ENCODE data around the gene PKNOX2. TPM values are rescaled to one million over a fixed set of nuclear protein-coding genes. Genes with fewer than 3 reads are reported as not detected.

Gene PKNOX2
- total RNA-seq, 3 donors from 2014 or later (not counting 1 experiment from before 2014, with no cell fraction given), result not detected

DNA sequence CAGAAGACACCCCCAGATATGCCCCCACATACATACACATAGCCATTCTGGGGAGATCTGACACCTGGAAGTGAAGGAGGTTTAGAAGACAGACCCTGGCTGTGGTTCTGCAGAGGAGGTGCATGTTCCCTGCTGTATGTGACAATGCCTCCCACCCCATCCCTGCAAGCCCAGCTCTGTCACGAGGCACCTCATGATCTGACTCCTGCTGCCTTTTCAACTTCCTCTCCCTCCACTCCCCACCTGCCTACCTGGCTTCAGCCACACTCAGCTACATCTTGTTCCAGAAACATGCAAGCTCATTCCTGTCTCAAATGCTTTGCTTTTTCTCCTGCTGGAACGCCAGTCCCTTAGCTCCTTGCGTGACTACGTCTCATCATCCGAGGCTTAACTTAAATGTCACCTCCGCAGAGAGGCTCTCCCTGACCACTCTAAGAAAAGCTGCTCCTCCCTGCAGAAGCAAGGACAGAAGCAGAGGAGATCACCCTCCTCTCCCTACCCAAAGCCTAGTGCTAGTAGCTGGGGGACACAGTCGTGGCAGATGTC is 217.0 kb downstream of the PKNOX2 start:
- Histone ChIP-seq H3K36me3 (ENCODE audit: control insufficient read depth, insufficient read depth, low read length) (no peaks in the 10 kb centered on the region), H3K27me3 (ENCODE audit: control insufficient read depth, insufficient read depth, low read length) (peaks cover 4% of the 10 kb centered on the region), H3K9me3 (ENCODE audit: control insufficient read depth, insufficient read depth, low read length) (no peaks in the 10 kb centered on the region), H3K27ac (ENCODE audit: low read length) (no peak overlapping the region), H3K4me3 (ENCODE audit: low read length) (no peak overlapping the region), H3K4me1 (ENCODE audit: control insufficient read depth, insufficient read depth, low read length) (no peaks in the 10 kb centered on the region)
- no peak overlapping the region for H3K4me3 Mint-ChIP-seq
- no peak overlapping the region for H3K27ac Mint-ChIP-seq
- no peaks in the 10 kb centered on the region for H3K36me3 Mint-ChIP-seq
- 82% methylated on average over 7 of the region's 7 CpGs for WGBS (ENCODE audit: insufficient coverage)
- no peak for ATAC-seq
- intact Hi-C loops (cut with micrococcal nuclease), result no loop called here
- H3K9me3 Mint-ChIP-seq, result no peaks in the 10 kb centered on the region
- H3K27me3 Mint-ChIP-seq (ENCODE audit: low read depth in 2 of 2), result peaks cover 20 to 27% of the 10 kb centered on the region in 2 donors
- no peak for DNase-seq
- H3K4me1 Mint-ChIP-seq, result no peaks in the 10 kb centered on the region
- TF ChIP-seq, protein P1, sequence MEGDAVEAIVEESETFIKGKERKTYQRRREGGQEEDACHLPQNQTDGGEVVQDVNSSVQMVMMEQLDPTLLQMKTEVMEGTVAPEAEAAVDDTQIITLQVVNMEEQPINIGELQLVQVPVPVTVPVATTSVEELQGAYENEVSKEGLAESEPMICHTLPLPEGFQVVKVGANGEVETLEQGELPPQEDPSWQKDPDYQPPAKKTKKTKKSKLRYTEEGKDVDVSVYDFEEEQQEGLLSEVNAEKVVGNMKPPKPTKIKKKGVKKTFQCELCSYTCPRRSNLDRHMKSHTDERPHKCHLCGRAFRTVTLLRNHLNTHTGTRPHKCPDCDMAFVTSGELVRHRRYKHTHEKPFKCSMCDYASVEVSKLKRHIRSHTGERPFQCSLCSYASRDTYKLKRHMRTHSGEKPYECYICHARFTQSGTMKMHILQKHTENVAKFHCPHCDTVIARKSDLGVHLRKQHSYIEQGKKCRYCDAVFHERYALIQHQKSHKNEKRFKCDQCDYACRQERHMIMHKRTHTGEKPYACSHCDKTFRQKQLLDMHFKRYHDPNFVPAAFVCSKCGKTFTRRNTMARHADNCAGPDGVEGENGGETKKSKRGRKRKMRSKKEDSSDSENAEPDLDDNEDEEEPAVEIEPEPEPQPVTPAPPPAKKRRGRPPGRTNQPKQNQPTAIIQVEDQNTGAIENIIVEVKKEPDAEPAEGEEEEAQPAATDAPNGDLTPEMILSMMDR (IDR thresholded peaks at IDR 0.05), result no peak

DNA sequence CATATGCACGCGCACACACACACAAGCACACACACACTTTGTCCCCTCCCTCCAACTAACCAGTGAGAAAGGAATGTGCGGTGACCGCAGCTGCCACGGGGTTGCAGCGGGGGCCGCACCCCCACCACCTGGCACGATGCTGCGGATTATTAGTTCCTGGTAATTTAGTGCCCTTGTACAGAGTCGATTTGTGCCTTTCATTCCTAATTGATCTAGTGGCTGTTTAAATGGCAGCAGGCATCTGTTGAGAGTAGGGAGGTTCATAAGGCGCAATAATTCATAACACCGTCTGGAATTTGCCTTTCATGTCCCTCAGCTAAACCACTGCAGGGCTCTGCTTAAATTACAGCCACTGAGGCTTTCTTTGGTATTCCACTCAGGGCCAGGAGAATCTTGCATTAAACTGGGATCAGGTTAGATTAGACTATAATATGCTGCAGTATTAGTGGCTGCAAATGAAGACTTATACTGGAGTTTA is 217.8 kb downstream of the PKNOX2 start:
- Mint-ChIP-seq H3K9me3 (no peaks in the 10 kb centered on the region), H3K27ac (no peak overlapping the region), H3K4me3 (no peak overlapping the region), H3K36me3 (no peaks in the 10 kb centered on the region), H3K4me1 (no peaks in the 10 kb centered on the region), H3K27me3 (ENCODE audit: low read depth in 2 of 2) (peaks cover 15 to 22% of the 10 kb centered on the region in 2 donors)
- H3K36me3 ChIP-seq (ENCODE audit: control insufficient read depth, insufficient read depth, low read length), result no peaks in the 10 kb centered on the region
- H3K27ac ChIP-seq (ENCODE audit: low read length), result no peak overlapping the region
- H3K4me3 ChIP-seq (ENCODE audit: low read length), result no peak overlapping the region
- DNase-seq (no peak), ATAC-seq (no peak)
- WGBS (ENCODE audit: insufficient coverage), result 80% methylated on average over 12 of the region's 12 CpGs
- H3K4me1 ChIP-seq (ENCODE audit: control insufficient read depth, insufficient read depth, low read length), result no peaks in the 10 kb centered on the region
- no peaks in the 10 kb centered on the region for H3K9me3 ChIP-seq (ENCODE audit: control insufficient read depth, insufficient read depth, low read length)
- H3K27me3 ChIP-seq (ENCODE audit: control insufficient read depth, insufficient read depth, low read length), result peaks cover 4% of the 10 kb centered on the region
- TF ChIP-seq, protein P1 (IDR thresholded peaks at IDR 0.05), result no peak
- intact Hi-C loops (cut with micrococcal nuclease), result no loop called here

DNA sequence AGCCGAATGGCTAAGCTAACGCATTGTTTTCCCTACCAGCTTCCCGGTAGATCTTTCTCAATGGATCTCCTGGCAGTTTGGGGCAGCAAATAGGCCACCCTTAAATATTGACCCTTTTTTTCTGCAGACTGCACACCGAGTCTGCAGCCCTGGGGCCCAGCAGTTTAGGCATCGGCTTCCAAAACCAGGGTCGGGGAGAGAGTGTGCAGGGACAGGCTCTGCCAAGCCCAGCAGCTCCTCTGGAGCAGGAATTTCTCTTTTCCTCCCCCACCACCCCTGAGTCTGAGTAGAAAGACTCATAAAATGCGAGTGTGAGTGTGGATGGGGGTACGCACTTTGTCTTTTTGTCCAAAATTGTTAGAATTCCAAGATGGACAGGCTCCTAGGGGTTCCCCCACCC is 218.3 kb downstream of the PKNOX2 start:
- 89% methylated on average over 6 of the region's 8 CpGs for WGBS (ENCODE audit: insufficient coverage)
- no peak overlapping the region for H3K27ac Mint-ChIP-seq

More for the DNA sequence above, 218.3 kb downstream of the PKNOX2 start:
- Histone ChIP-seq H3K4me3 (ENCODE audit: low read length) (no peak overlapping the region), H3K27ac (ENCODE audit: low read length) (no peak overlapping the region), H3K27me3 (ENCODE audit: control insufficient read depth, insufficient read depth, low read length) (peaks cover 4% of the 10 kb centered on the region), H3K36me3 (ENCODE audit: control insufficient read depth, insufficient read depth, low read length) (no peaks in the 10 kb centered on the region), H3K9me3 (ENCODE audit: control insufficient read depth, insufficient read depth, low read length) (no peaks in the 10 kb centered on the region), H3K4me1 (ENCODE audit: control insufficient read depth, insufficient read depth, low read length) (no peaks in the 10 kb centered on the region)
- Mint-ChIP-seq H3K27me3 (ENCODE audit: low read depth in 2 of 2) (peaks cover 15 to 18% of the 10 kb centered on the region in 2 donors), H3K4me1 (no peaks in the 10 kb centered on the region), H3K36me3 (no peaks in the 10 kb centered on the region), H3K9me3 (no peaks in the 10 kb centered on the region), H3K4me3 (no peak overlapping the region)
- TF ChIP-seq, protein P1 (IDR thresholded peaks at IDR 0.05), result no peak
- DNase-seq, result no peak
- ATAC-seq, result no peak
- intact Hi-C loops (cut with micrococcal nuclease), result no loop called here

Data from natural killer cell (primary cell).